Measurements from ENCODE around the gene BLOC1S5.

BLOC1S5 gene

GRCh38 chr6:7973584-7973983 lies 90.6 kb downstream of the BLOC1S5 start:
- TF ChIP-seq CTCF (IDR thresholded peaks at IDR 0.05; ENCODE audit: control insufficient read depth, extremely low read depth, insufficient read depth): no peak
- DNase-seq (ENCODE audit: low read depth): no peak

GRCh38 chr6:7971499-7971898 lies 92.7 kb downstream of the BLOC1S5 start:
- no peak for TF ChIP-seq CTCF (IDR thresholded peaks at IDR 0.05; ENCODE audit: control insufficient read depth, extremely low read depth, insufficient read depth)
- no peak overlapping the region for H3K4me3 ChIP-seq (ENCODE audit: low read depth, low read length)
- DNase-seq (ENCODE audit: low read depth): no peak

More at GRCh38 chr6:7973584-7973983, 90.6 kb downstream of the BLOC1S5 start:
- no peak overlapping the region for H3K4me3 ChIP-seq (ENCODE audit: low read depth, low read length)

GRCh38 chr6:7970616-7971015 lies 93.6 kb downstream of the BLOC1S5 start:
- H3K4me3 ChIP-seq (ENCODE audit: low read depth, low read length): no peak overlapping the region
- no peak for TF ChIP-seq CTCF (IDR thresholded peaks at IDR 0.05; ENCODE audit: control insufficient read depth, extremely low read depth, insufficient read depth)
- DNase-seq (ENCODE audit: low read depth): no peak
